GM13977 (cell line): ENCODE data around the gene GNE.

Source experiments
- DNase-seq: peaks from one replicate; pipeline ENCODE4 v3.0.0; 2012; ENCODE audit warnings: low spot score
- CTCF ChIP-seq: IDR thresholded peaks from 2 replicates; pipeline ENCODE4 v1.5.1; 2012; ENCODE audit warnings: mild to moderate bottlenecking, control low read depth; ENCODE audit not compliant: insufficient read depth; ENCODE audit errors: extremely low read depth, missing control alignments
- in situ Hi-C: fragments of 300-500 bp; cut with MboI; formaldehyde crosslinking; loops from one replicate; pipeline ENCODE4 v1.12.0; 2022; ENCODE audit warnings: low sequenced_read_pairs, low pct_unique_long_range_greater_than_20kb, mixed read lengths, inconsistent platforms; ENCODE audit not compliant: unreplicated experiment

The GNE gene

GRCh38 chr9:36211510-36211909 lies 46.7 kb downstream of the GNE start:
- no peak for DNase-seq
- in situ Hi-C loops, result no loop called here
- no peak for TF ChIP-seq CTCF

GRCh38 chr9:36210722-36211121 lies 47.5 kb downstream of the GNE start:
- no peak for DNase-seq
- in situ Hi-C loops, result no loop called here
- TF ChIP-seq CTCF, result no peak

GRCh38 chr9:36208521-36209253 lies 49.6 kb downstream of the GNE start:
- no peak for DNase-seq
- in situ Hi-C loops, result no loop called here
- no peak for TF ChIP-seq CTCF

GRCh38 chr9:36207546-36208012 lies 50.7 kb downstream of the GNE start:
- TF ChIP-seq CTCF, result no peak
- DNase-seq, result no peak
- in situ Hi-C loops, result no loop called here

DNA sequence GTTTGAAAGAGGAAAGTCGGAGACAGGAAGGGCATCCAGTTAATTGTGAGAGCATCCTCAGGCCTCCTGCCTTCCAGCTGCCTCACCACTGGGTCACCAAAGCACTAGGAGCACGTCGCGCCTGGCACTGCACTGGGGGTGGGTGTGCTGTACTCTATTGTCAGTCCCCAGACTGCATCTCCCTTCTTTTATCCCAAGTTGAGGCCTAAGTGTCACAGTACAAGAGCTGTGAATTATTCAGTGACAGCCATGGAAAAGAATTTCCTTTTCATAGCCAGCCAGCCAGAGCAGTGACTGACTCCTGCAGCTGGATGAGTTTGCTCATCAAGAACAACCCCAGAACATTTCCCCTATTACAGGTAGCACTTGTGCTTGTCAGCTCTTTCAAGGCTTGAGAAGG lies 51.2 kb downstream of the GNE start:
- in situ Hi-C loops, result no loop called here

DNA sequence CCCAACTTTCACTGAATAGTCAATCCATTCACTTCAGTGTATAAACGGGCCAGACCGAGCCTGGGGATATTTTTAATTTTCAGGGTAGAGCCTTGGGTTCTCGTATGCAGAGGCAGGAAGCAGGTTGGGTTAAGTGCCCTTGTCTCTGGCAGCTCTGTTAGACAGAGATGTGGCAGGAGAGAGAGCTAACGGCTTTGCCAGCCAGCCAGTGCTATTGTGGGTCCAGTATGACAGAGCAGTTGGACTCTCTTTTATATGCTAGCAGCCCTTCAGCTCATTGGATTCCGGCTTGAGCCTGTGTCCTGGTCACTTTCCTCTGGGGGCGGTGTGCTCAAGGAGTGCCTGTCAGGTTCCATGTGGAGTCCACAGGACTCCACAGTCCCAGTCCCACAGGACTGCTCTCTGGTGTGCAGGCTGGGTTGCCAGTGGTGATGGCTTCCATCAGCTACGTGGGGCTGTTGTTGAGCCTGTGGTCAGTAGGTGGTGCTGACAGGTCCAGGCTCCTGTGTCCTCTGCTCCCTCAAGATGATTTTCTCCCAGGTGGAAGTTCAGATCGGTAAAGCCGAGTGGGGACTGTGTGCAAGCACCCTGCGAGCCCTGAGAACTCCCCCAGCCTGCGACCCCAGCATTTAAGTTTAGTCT lies 53.2 kb downstream of the GNE start:
- peak; percentile 22 for TF ChIP-seq CTCF
- no peak for DNase-seq
- in situ Hi-C loops, result no loop called here

More for the DNA sequence above, 51.2 kb downstream of the GNE start:
- no peak for DNase-seq
- no peak for TF ChIP-seq CTCF
